ENCODE results near the gene SRD5A3.

The SRD5A3 gene

DNA sequence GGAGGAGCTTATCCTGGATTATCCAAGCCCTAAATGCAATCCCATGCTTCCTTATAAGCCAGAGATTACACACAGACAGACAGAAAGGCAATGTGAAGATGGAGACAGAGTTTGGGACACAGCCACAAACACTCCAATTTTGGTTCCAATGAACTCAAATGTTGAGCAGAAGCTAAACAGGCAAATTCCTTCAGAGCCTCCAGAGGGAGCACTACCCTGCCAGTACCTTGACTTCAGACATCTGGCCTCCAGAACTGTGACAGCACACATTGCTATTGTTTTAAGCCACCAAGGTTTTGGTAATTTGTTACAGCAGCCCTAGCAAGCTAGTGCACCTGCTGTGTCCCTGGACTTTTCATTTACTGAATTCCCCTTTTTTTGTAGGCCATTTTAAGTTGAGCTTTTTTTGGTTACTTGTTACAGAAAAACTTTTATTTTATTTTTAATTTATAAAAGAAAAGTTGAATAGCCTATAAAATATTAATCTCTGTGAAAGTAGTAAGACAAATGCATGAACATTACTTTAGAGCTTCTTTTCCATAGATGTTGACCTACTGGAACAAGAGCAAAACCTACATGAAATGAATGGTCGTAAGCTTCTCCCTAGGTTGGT, 33.4 kb upstream of the SRD5A3 start:
- Histone ChIP-seq H3K36me3 (ENCODE audit: insufficient read depth, low read length) (no peaks in the 10 kb centered on the region), H3K27ac (ENCODE audit: low read length) (no peak overlapping the region), H4K20me1 (ENCODE audit: insufficient read depth, low read length) (no peaks in the 10 kb centered on the region), H3K27me3 (ENCODE audit: insufficient read depth, low read length, poor library complexity) (no peaks in the 10 kb centered on the region), H2AFZ (ENCODE audit: low read depth, low read length) (no peak overlapping the region), H3K4me2 (ENCODE audit: insufficient read depth, low read length) (no peak overlapping the region), H3K4me1 (ENCODE audit: insufficient read depth, low read length) (no peaks in the 10 kb centered on the region), H3K79me2 (ENCODE audit: insufficient read depth, low read length) (no peaks in the 10 kb centered on the region), H3K9ac (ENCODE audit: low read depth, low read length) (no peak overlapping the region), H3K4me3 (ENCODE audit: low read depth in 1 of 2, low read length in 2 of 2) (no peak overlapping the region), H3K9me3 (ENCODE audit: insufficient read depth, low read length, severe bottlenecking) (no peaks in the 10 kb centered on the region)
- ATAC-seq (ENCODE audit: insufficient read depth, low read depth): peak; percentile 79
- peak; percentile 43 for DNase-seq
- TF ChIP-seq EZH2 (IDR thresholded peaks at IDR 0.05; ENCODE audit: borderline replicate concordance, low read depth, low read length, severe bottlenecking): no peak
- TF ChIP-seq CTCF (IDR thresholded peaks at IDR 0.05; ENCODE audit: borderline replicate concordance, extremely low read depth, low read length, poor library complexity, severe bottlenecking): peak; percentile 71

- no peaks in the 10 kb centered on the region for H3K36me3 ChIP-seq (ENCODE audit: insufficient read depth, low read length)
- no peaks in the 10 kb centered on the region for H3K9me3 ChIP-seq (ENCODE audit: insufficient read depth, low read length, severe bottlenecking)
- no peaks in the 10 kb centered on the region for H3K27me3 ChIP-seq (ENCODE audit: insufficient read depth, low read length, poor library complexity)
- no peak overlapping the region for H3K9ac ChIP-seq (ENCODE audit: low read depth, low read length)
- no peak overlapping the region for H2AFZ ChIP-seq (ENCODE audit: low read depth, low read length)
- H3K79me2 ChIP-seq (ENCODE audit: insufficient read depth, low read length): no peaks in the 10 kb centered on the region
- H4K20me1 ChIP-seq (ENCODE audit: insufficient read depth, low read length): no peaks in the 10 kb centered on the region
- no peak overlapping the region for H3K4me3 ChIP-seq (ENCODE audit: low read depth in 1 of 2, low read length in 2 of 2)
- H3K27ac ChIP-seq (ENCODE audit: low read length): no peak overlapping the region
- H3K4me1 ChIP-seq (ENCODE audit: insufficient read depth, low read length): peaks cover 8% of the 10 kb centered on the region
- ATAC-seq (ENCODE audit: insufficient read depth, low read depth) (no peak), DNase-seq (no peak)
- H3K4me2 ChIP-seq (ENCODE audit: insufficient read depth, low read length): no peak overlapping the region
- TF ChIP-seq EZH2 (IDR thresholded peaks at IDR 0.05; ENCODE audit: borderline replicate concordance, low read depth, low read length, severe bottlenecking) (no peak), CTCF (IDR thresholded peaks at IDR 0.05; ENCODE audit: borderline replicate concordance, extremely low read depth, low read length, poor library complexity, severe bottlenecking) (no peak)
These were observed 31.8 kb upstream of the SRD5A3 start for GRCh38 chr4:55314141-55314820.

- H3K4me3 ChIP-seq (ENCODE audit: low read depth in 1 of 2, low read length in 2 of 2): no peak overlapping the region
- no peak overlapping the region for H3K4me2 ChIP-seq (ENCODE audit: insufficient read depth, low read length)
- no peaks in the 10 kb centered on the region for H4K20me1 ChIP-seq (ENCODE audit: insufficient read depth, low read length)
- DNase-seq (no peak), ATAC-seq (ENCODE audit: insufficient read depth, low read depth) (peak; percentile 67; the same call in 2 of the 3 replicates)
- H3K9me3 ChIP-seq (ENCODE audit: insufficient read depth, low read length, severe bottlenecking): no peaks in the 10 kb centered on the region
- peaks cover 8% of the 10 kb centered on the region for H3K4me1 ChIP-seq (ENCODE audit: insufficient read depth, low read length)
- H3K36me3 ChIP-seq (ENCODE audit: insufficient read depth, low read length): no peaks in the 10 kb centered on the region
- no peak overlapping the region for H3K9ac ChIP-seq (ENCODE audit: low read depth, low read length)
- no peak overlapping the region for H2AFZ ChIP-seq (ENCODE audit: low read depth, low read length)
- H3K27ac ChIP-seq (ENCODE audit: low read length): no peak overlapping the region
- no peaks in the 10 kb centered on the region for H3K79me2 ChIP-seq (ENCODE audit: insufficient read depth, low read length)
- TF ChIP-seq CTCF (IDR thresholded peaks at IDR 0.05; ENCODE audit: borderline replicate concordance, extremely low read depth, low read length, poor library complexity, severe bottlenecking) (no peak), EZH2 (IDR thresholded peaks at IDR 0.05; ENCODE audit: borderline replicate concordance, low read depth, low read length, severe bottlenecking) (no peak)
- H3K27me3 ChIP-seq (ENCODE audit: insufficient read depth, low read length, poor library complexity): peaks cover 7% of the 10 kb centered on the region
These were observed 27.6 kb upstream of the SRD5A3 start for GRCh38 chr4:55318175-55319129.

Data from DND-41 (cell line).